Skeletal muscle satellite cell (primary cell): ENCODE data around the gene FLVCR2.

Source experiments
- H3K27me3 ChIP-seq: 2 replicates; pipeline ENCODE4 v1.7.0; 2013; ENCODE audit warnings: low read length; ENCODE audit not compliant: control insufficient read depth, insufficient read depth
- H3K36me3 ChIP-seq: 2 replicates; pipeline ENCODE4 v1.7.0; 2013; ENCODE audit warnings: mild to moderate bottlenecking, control low read depth, low read length; ENCODE audit not compliant: insufficient read depth
- H3K4me1 ChIP-seq: 2 replicates; pipeline ENCODE4 v1.7.0; 2013; ENCODE audit warnings: low read length; ENCODE audit not compliant: control insufficient read depth, insufficient read depth
- H3K4me2 ChIP-seq: 2 replicates; pipeline ENCODE4 v1.7.0; 2013; ENCODE audit warnings: mild to moderate bottlenecking, low read length
- H3K4me3 ChIP-seq: 2 replicates; pipeline ENCODE4 v1.7.0; 2013; ENCODE audit warnings: low read length
- H3K9ac ChIP-seq: 2 replicates; pipeline ENCODE4 v1.7.0; 2013; ENCODE audit warnings: mild to moderate bottlenecking, low read depth, low read length, moderate library complexity
- H3K9me3 ChIP-seq: replicated peaks from 2 replicates; pipeline ENCODE4 v1.7.0; 2013; ENCODE audit warnings: mild to moderate bottlenecking, control low read depth, low read length

FLVCR2 gene

DNA sequence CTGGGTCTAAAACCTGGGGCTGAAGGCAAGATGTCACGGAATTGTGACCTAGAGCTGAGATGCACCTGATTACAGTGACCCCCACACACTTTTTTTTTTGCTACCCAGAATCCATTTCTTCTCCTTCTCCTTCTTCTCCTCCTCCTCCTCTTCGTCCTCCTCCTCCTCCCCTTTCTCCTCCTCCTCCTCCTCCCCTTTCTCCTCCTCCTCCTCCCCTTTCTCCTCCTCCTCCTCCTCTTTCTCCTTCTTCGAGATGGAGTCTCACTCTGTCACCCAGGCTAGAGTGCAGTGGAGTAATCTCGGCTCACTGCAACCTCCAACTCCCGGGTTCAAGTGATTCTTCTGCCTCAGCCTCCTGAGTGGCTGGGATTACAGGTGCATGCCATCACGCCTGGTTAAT is 19.4 kb upstream of the FLVCR2 start:
- peaks cover 2% of the 10 kb centered on the region for H3K27me3 ChIP-seq
- no peak overlapping the region for H3K9ac ChIP-seq
- no peak overlapping the region for H3K4me3 ChIP-seq
- no peak overlapping the region for H3K4me2 ChIP-seq
- no peaks in the 10 kb centered on the region for H3K9me3 ChIP-seq
- peaks cover 31% of the 10 kb centered on the region for H3K4me1 ChIP-seq
- H3K36me3 ChIP-seq, result no peaks in the 10 kb centered on the region

DNA sequence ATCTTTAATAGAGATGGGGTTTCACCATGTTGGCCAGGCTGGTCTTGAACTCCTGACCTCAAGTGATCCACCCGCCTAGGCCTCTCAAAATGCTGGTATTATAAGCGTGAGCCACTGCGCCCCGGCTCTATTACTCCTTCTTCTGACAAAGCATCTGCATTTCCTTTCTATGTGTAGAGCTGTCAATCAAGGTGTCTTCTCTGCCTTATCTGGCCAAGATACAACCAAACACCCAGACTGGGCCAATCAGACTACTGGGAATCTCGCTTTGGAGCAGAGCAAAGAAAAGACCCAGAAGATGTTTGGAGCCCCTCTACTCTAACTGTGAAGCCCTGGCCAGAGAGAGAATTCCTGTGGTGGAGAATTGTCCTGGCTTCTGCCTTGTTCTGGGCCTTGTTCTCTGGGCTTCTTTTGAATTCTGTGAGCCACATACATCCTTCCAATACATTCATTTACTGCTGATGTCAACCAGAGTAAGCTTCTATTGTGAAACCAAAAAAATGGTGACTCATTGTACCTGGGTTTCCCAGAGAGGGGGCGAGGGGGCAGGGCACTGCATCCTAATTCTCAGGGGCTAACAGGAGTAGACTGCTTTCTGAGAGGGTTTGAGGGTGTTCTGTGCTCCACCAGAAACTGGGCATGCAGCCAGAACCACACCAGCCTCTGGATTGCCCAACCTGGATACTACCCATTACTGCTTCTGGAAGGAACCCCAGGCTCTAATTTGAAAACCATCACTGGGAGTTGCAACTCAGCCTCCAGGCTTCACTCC is 18.8 kb upstream of the FLVCR2 start:
- Histone ChIP-seq H3K9ac (peak overlapping the region; percentile 20), H3K4me2 (no peak overlapping the region), H3K36me3 (no peaks in the 10 kb centered on the region), H3K4me3 (no peak overlapping the region), H3K4me1 (peaks cover 25% of the 10 kb centered on the region), H3K27me3 (peaks cover 3% of the 10 kb centered on the region), H3K9me3 (no peaks in the 10 kb centered on the region)

GRCh38 chr14:75561013-75561432 is 17.4 kb upstream of the FLVCR2 start:
- no peak overlapping the region for H3K9ac ChIP-seq
- H3K4me3 ChIP-seq, result no peak overlapping the region
- no peaks in the 10 kb centered on the region for H3K36me3 ChIP-seq
- no peaks in the 10 kb centered on the region for H3K9me3 ChIP-seq
- peaks cover 9% of the 10 kb centered on the region for H3K27me3 ChIP-seq
- no peak overlapping the region for H3K4me2 ChIP-seq
- H3K4me1 ChIP-seq, result peaks cover 23% of the 10 kb centered on the region

DNA sequence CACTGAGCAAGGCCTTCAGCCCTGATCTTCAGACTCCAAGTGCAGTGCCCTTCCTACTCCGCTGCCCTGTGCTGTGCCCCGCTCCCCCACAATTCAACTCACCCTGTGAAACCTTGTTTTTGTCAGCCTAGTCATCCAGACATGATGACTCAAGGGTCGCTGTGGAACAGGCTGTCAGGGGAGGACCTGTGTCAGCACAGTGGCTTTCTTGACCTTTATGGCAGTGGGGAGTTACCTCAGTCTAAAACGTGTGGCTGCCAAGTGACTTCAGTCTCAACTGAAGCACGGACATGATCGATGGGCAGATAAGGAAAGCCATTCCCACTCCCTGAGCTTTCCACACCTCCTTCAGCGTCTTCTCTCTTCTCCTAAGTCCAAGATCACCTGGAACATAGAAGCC is 16.3 kb upstream of the FLVCR2 start:
- no peak overlapping the region for H3K4me2 ChIP-seq
- H3K36me3 ChIP-seq, result no peaks in the 10 kb centered on the region
- no peak overlapping the region for H3K9ac ChIP-seq
- no peaks in the 10 kb centered on the region for H3K9me3 ChIP-seq
- H3K4me1 ChIP-seq, result peaks cover 23% of the 10 kb centered on the region
- H3K4me3 ChIP-seq, result no peak overlapping the region
- peaks cover 17% of the 10 kb centered on the region for H3K27me3 ChIP-seq

- peaks cover 17% of the 10 kb centered on the region for H3K27me3 ChIP-seq
- H3K4me1 ChIP-seq, result peaks cover 23% of the 10 kb centered on the region
- no peak overlapping the region for H3K9ac ChIP-seq
- H3K4me2 ChIP-seq, result no peak overlapping the region
- no peaks in the 10 kb centered on the region for H3K9me3 ChIP-seq
- H3K4me3 ChIP-seq, result no peak overlapping the region
- no peaks in the 10 kb centered on the region for H3K36me3 ChIP-seq
Measured at GRCh38 chr14:75562489-75562888, 15.9 kb upstream of the FLVCR2 start.

DNA sequence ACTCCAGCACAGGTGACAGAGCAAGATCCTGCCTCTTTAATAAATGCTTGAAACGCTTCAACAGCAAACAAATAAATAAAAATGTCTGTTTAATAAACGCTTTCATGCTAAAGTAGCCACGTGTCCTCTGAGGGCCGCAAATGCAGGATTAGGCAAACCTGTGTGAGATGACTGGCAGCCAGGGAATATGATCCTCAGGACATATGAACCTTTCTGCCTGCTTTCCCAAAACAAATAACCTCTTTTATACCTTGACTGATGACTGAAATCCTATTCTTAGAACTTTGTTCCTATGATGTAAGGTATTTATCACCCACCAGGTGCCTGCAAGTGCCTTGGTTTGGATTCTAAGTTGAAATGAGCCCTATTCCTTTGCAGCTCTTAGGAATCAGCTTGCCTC is 14.5 kb upstream of the FLVCR2 start:
- no peaks in the 10 kb centered on the region for H3K9me3 ChIP-seq
- H3K4me1 ChIP-seq, result peaks cover 23% of the 10 kb centered on the region
- H3K36me3 ChIP-seq, result no peaks in the 10 kb centered on the region
- H3K9ac ChIP-seq, result no peak overlapping the region
- no peak overlapping the region for H3K4me3 ChIP-seq
- H3K27me3 ChIP-seq, result peaks cover 30% of the 10 kb centered on the region
- H3K4me2 ChIP-seq, result no peak overlapping the region

DNA sequence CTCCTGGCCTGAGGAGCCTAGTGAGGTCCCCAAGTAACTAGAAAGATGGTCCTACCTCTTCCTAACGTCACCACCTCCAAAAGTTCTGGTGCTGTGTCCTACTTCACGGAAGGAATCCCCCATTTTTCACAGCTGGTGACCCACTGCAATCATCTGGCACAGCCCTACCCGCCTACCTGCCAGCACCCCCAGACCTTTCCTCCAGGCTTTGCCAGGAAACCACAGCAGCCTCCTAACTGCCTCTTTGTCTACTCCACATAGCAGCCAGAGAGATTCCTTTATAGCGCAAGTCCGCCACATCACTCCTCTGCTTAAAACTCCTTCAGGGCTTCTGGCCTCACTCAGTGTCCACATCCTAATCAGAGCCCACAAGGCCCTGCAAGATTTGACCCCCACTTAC is 13.4 kb upstream of the FLVCR2 start:
- Histone ChIP-seq H3K4me2 (no peak overlapping the region), H3K9me3 (no peaks in the 10 kb centered on the region), H3K36me3 (no peaks in the 10 kb centered on the region), H3K27me3 (peaks cover 30% of the 10 kb centered on the region), H3K4me3 (no peak overlapping the region), H3K9ac (no peak overlapping the region), H3K4me1 (peaks cover 14% of the 10 kb centered on the region)

GRCh38 chr14:75566321-75566720 is 12.1 kb upstream of the FLVCR2 start:
- Histone ChIP-seq H3K27me3 (peaks cover 35% of the 10 kb centered on the region), H3K9me3 (no peaks in the 10 kb centered on the region), H3K4me1 (peaks cover 5% of the 10 kb centered on the region), H3K4me2 (no peak overlapping the region), H3K4me3 (no peak overlapping the region), H3K9ac (no peak overlapping the region), H3K36me3 (no peaks in the 10 kb centered on the region)

DNA sequence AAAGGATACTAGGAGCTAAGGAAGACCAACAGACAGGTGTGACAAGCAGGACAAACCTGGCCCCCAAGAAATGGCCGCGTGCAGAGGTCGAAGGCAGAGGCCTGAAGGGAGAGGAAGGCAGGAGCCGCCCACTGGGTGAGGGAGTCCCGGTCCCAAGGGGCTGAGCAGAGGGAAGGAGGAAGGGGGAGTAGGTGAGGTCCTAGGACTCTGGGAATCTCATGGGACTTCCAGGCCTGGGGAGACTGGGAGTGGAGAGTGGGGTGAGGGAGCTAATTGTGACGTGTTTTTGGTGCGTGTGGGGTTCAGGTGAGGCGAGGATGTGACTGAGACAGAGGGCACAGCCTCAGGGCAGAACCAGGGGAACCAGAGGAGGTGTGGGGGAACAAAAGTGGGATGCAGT is 11.7 kb upstream of the FLVCR2 start:
- Histone ChIP-seq H3K9ac (no peak overlapping the region), H3K4me2 (no peak overlapping the region), H3K36me3 (no peaks in the 10 kb centered on the region), H3K27me3 (peaks cover 38% of the 10 kb centered on the region), H3K4me1 (peaks cover 5% of the 10 kb centered on the region), H3K9me3 (no peaks in the 10 kb centered on the region), H3K4me3 (no peak overlapping the region)

DNA sequence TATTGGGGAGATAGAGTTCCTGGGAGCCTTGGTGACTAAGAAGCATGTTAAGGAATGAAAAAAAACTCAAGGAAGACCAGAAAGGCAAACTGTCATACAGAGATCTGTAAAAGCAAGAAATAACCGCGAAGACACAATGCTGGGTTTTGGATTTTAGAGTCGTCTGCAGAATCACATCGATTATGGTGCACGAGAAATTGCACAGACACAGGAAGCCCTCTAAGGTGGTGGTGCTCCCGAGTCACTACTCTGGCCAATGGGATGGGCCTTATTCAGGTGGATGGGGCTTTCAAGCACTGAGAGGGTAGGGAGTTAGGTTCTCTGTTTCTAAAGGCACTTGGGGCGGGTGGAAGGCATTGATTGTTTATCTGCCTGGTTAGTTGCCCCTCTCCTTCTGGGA is 10.3 kb upstream of the FLVCR2 start:
- Histone ChIP-seq H3K9ac (no peak overlapping the region), H3K4me3 (no peak overlapping the region), H3K36me3 (no peaks in the 10 kb centered on the region), H3K4me2 (no peak overlapping the region), H3K4me1 (no peaks in the 10 kb centered on the region), H3K9me3 (no peaks in the 10 kb centered on the region), H3K27me3 (peaks cover 48% of the 10 kb centered on the region)

- Histone ChIP-seq H3K36me3 (no peaks in the 10 kb centered on the region), H3K4me1 (no peaks in the 10 kb centered on the region), H3K4me3 (no peak overlapping the region), H3K9me3 (no peaks in the 10 kb centered on the region), H3K27me3 (peaks cover 55% of the 10 kb centered on the region), H3K9ac (no peak overlapping the region), H3K4me2 (no peak overlapping the region)
Measured at GRCh38 chr14:75568791-75569190, 9.6 kb upstream of the FLVCR2 start.

- H3K4me1 ChIP-seq, result no peaks in the 10 kb centered on the region
- H3K27me3 ChIP-seq, result peaks cover 48% of the 10 kb centered on the region
- H3K4me3 ChIP-seq, result no peak overlapping the region
- H3K9me3 ChIP-seq, result no peaks in the 10 kb centered on the region
- no peak overlapping the region for H3K9ac ChIP-seq
- no peaks in the 10 kb centered on the region for H3K36me3 ChIP-seq
- no peak overlapping the region for H3K4me2 ChIP-seq
Measured at GRCh38 chr14:75570797-75571196, 7.6 kb upstream of the FLVCR2 start.
